ENCODE data around the gene SPAG16. TPM values are rescaled to one million over a fixed set of nuclear protein-coding genes. Genes with fewer than 3 reads are reported as not detected.
"Not testable (repeated sequence)": the region's sequence is repeated elsewhere in the genome, so short reads cannot be mapped to it uniquely, and the experiment has no call there.

The SPAG16 gene
- total and polyA plus RNA-seq, 12 donors = 8.4 to 28.3 (median 19.1) TPM

- Histone ChIP-seq H3K4me3 (no peak overlapping the region), H3K27ac (no peak overlapping the region), H3K4me1 (no peaks in the 10 kb centered on the region), H3K27me3 (no peaks in the 10 kb centered on the region), H3K36me3 (no peaks in the 10 kb centered on the region), H3K9me3 (peaks cover 0 to 9% (median 3%) of the 10 kb centered on the region in 11 donors)
- ATAC-seq (no peak), DNase-seq (no peak)
- no peak for TF ChIP-seq CTCF (IDR thresholded peaks at IDR 0.05)
- intact Hi-C loops (cut with DNase I) = no loop called here
Measured at GRCh38 chr2:213696442-213696841, 412.2 kb downstream of the SPAG16 start.

GRCh38 chr2:213701365-213701764 lies 417.1 kb downstream of the SPAG16 start:
- ATAC-seq; H3K36me3 ChIP-seq; intact Hi-C loops (cut with DNase I); H3K4me1 ChIP-seq; H3K27me3 ChIP-seq; H3K27ac ChIP-seq; DNase-seq; H3K4me3 ChIP-seq: not testable (repeated sequence)
- 92 to 94% methylated on average over 18 of the region's 18 CpGs for WGBS, 2 donors
- H3K9me3 ChIP-seq = peaks cover 0 to 29% (median 4%) of the 10 kb centered on the region in 11 donors

- intact Hi-C loops (cut with DNase I) = no loop called here
- ATAC-seq (no peak), DNase-seq (no peak)
- no peak for TF ChIP-seq CTCF (IDR thresholded peaks at IDR 0.05)
- 80% methylated on average over 6 of the region's 6 CpGs for WGBS, 2 donors
- Histone ChIP-seq H3K36me3 (no peaks in the 10 kb centered on the region), H3K27ac (no peak overlapping the region), H3K9me3 (peaks cover 0 to 29% (median 4%) of the 10 kb centered on the region in 11 donors), H3K4me3 (no peak overlapping the region), H3K27me3 (no peaks in the 10 kb centered on the region), H3K4me1 (no peaks in the 10 kb centered on the region)
Measured at GRCh38 chr2:213703406-213704098, 419.3 kb downstream of the SPAG16 start.

DNA sequence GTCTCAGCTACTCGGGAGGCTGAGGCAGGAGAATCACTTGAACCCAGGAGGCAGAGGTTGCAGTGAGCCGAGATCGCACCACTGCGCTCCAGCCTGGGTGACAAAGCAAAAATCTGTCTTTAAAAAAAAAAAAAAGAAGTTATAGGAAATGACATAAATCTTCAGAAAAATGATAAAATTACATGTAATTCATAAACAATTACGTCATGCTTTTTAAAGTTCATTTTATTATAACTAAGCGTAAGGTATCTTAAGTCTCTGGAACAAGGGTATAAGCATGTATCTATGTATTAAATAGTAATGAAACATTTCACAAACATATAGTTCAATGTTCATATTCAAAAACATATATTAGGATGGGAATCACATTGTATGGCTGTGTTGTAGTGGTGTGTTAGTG lies 425.9 kb downstream of the SPAG16 start:
- H3K4me1 ChIP-seq = no peaks in the 10 kb centered on the region
- DNase-seq (no peak), ATAC-seq (no peak)
- no peaks in the 10 kb centered on the region for H3K9me3 ChIP-seq
- H3K27me3 ChIP-seq = no peaks in the 10 kb centered on the region
- H3K4me3 ChIP-seq = no peak overlapping the region
- no peaks in the 10 kb centered on the region for H3K36me3 ChIP-seq
- no peak overlapping the region for H3K27ac ChIP-seq
- intact Hi-C loops (cut with DNase I) = no loop called here
- no peak for TF ChIP-seq CTCF (IDR thresholded peaks at IDR 0.05)
- 88 to 89% methylated on average over 6 of the region's 6 CpGs for WGBS, 2 donors

- H3K27ac ChIP-seq; H3K27me3 ChIP-seq; DNase-seq; ATAC-seq; H3K4me3 ChIP-seq; H3K4me1 ChIP-seq; H3K36me3 ChIP-seq; intact Hi-C loops (cut with DNase I): not testable (repeated sequence)
- peaks cover 0 to 12% (median 0%) of the 10 kb centered on the region in 11 donors for H3K9me3 ChIP-seq
- 96% methylated on average over 13 to 16 of the region's 16 CpGs for WGBS, 2 donors
Measured at GRCh38 chr2:213718411-213718810, 434.1 kb downstream of the SPAG16 start.

All from heart right ventricle (tissue), 16 donors.